ENCODE results near the gene CSH2. TPM values are rescaled to one million over a fixed set of nuclear protein-coding genes. Genes with fewer than 3 reads are reported as not detected.
"Not testable (repeated sequence)": the region's sequence is repeated elsewhere in the genome, so short reads cannot be mapped to it uniquely, and the experiment has no call there.

The CSH2 gene
- total RNA-seq, 1 experiment from 2014 or later: not detected

GRCh38 chr17:63874693-63875092 is 1.2 kb upstream of the CSH2 start:
- H2BK12ac ChIP-seq (ENCODE audit: insufficient read length, low read depth, low read length); H3K79me1 ChIP-seq (ENCODE audit: insufficient read depth, low read depth, low read length, poor library complexity, severe bottlenecking); H3K4ac ChIP-seq (ENCODE audit: low read depth, low read length); DNase-seq; H3K4me1 Mint-ChIP-seq; H2BK20ac ChIP-seq (ENCODE audit: low read depth, low read length, poor library complexity, severe bottlenecking); H4K5ac ChIP-seq (ENCODE audit: insufficient read length, low read depth, low read length); H3K27ac Mint-ChIP-seq; H3K9me3 ChIP-seq (ENCODE audit: control insufficient read depth, low read depth, low read length); H3K56ac ChIP-seq (ENCODE audit: insufficient read length, low read depth, low read length); H2BK15ac ChIP-seq (ENCODE audit: low read depth, low read length); H4K8ac ChIP-seq (replicated peaks; ENCODE audit: insufficient read length, low read depth, low read length); H3K18ac ChIP-seq (ENCODE audit: insufficient read length, low read depth, low read length); H3K79me2 ChIP-seq (ENCODE audit: insufficient read depth, low read length); H3K36me3 Mint-ChIP-seq (ENCODE audit: insufficient read depth in 1 of 3, low read depth in 3 of 3); H3K23ac ChIP-seq (ENCODE audit: insufficient read length, low read depth, low read length); H3K9ac ChIP-seq (ENCODE audit: extremely low read depth, insufficient read length, low read length); H3K23me2 ChIP-seq (ENCODE audit: insufficient read length, low read depth, low read length, poor library complexity, severe bottlenecking); H2BK120ac ChIP-seq (ENCODE audit: low read depth, low read length, poor library complexity, severe bottlenecking); H2AK5ac ChIP-seq (ENCODE audit: insufficient read length, low read length); H3K27me3 ChIP-seq (ENCODE audit: insufficient read depth, low read length); H2BK5ac ChIP-seq (ENCODE audit: insufficient read length, low read length); H4K20me1 ChIP-seq (ENCODE audit: control insufficient read depth, insufficient read depth, insufficient read length); H4K91ac ChIP-seq (ENCODE audit: insufficient read length, low read depth, low read length); H3K9me3 Mint-ChIP-seq; H3K27ac ChIP-seq (ENCODE audit: insufficient read length, low read depth, low read length); H2AFZ ChIP-seq (ENCODE audit: low read length); H3K27me3 Mint-ChIP-seq (ENCODE audit: low read depth); H3K14ac ChIP-seq (ENCODE audit: insufficient read depth, low read length); H3T11ph ChIP-seq (ENCODE audit: low read length); H3K4me1 ChIP-seq (ENCODE audit: insufficient read depth, low read length); H3K4me3 Mint-ChIP-seq; H3K4me2 ChIP-seq (ENCODE audit: insufficient read depth, insufficient read length, low read length): not testable (repeated sequence)
- no CpG with 5 or more reads among the region's 6 CpGs for WGBS (ENCODE audit: extremely low coverage, insufficient read length, low lambda C conversion rate)

All from H9 (cell line).